Endothelial cell of umbilical vein (primary cell): ENCODE results near the gene EPO. TPM values are rescaled to one million over a fixed set of nuclear protein-coding genes. Genes with fewer than 3 reads are reported as not detected.
"Not testable (repeated sequence)": the region's sequence is repeated elsewhere in the genome, so short reads cannot be mapped to it uniquely, and the experiment has no call there.

Experiments
- BruUV-seq: library from RNA; stranded (reverse); fragments of 400-500 nt; replicated peaks from 2 replicates; lab custom pipeline; 2021; lab: Mats Ljungman, UMichigan
- CTCF ChIA-PET: fragments of 300-600, 350-600 bp; sonication (Branson Sonifier 250); formaldehyde crosslinking; loops from one replicate; lab custom pipeline; 2021; ENCODE audit warnings: antibody characterized with exemption, inconsistent platforms; lab: Charles Lee
- POLR2A ChIA-PET: fragments of 300-600, 350-600 bp; sonication (Branson Sonifier 250); formaldehyde crosslinking; loops from one replicate; lab custom pipeline; 2021; ENCODE audit warnings: antibody characterized with exemption, inconsistent platforms; lab: Charles Lee
- DNase-seq: peaks from one replicate; pipeline ENCODE4 v3.0.0-alpha.2; 2011; ENCODE audit warnings: low read depth, low spot score
- FAIRE-seq: peaks from 2 replicates; lab custom pipeline; 2011; peaks lifted over from hg19 to GRCh38; lab: Jason Lieb, UNC
- H2AFZ ChIP-seq: 2 replicates; pipeline ENCODE4 v1.6.0; 2012; ENCODE audit warnings: low read depth, low read length, control low read depth, inconsistent platforms
- H3K27ac ChIP-seq: 2 replicates; pipeline ENCODE4 v1.5.1; 2011; ENCODE audit warnings: low read depth, mild to moderate bottlenecking, control low read depth, low read length, moderate library complexity; ENCODE audit not compliant: insufficient read depth
- H3K27me3 ChIP-seq, 2 experiments: 2 replicates each; pipeline versions ENCODE4 v1.6.0 to v1.6.1; 2011; ENCODE audit warnings: low read length in 2 of 2, mixed read lengths in 1 of 2; ENCODE audit not compliant: control insufficient read depth in 2 of 2, insufficient read depth in 2 of 2
- H3K36me3 ChIP-seq, 2 experiments: 2 replicates in 1 of 2; 3 replicates in 1 of 2; pipeline ENCODE4 v1.5.1; 2011; ENCODE audit warnings: low read length in 2 of 2, mild to moderate bottlenecking in 1 of 2, moderate library complexity in 1 of 2; ENCODE audit not compliant: control insufficient read depth in 2 of 2, insufficient read depth in 2 of 2; ENCODE audit errors: extremely low read depth in 1 of 2
- H3K4me1 ChIP-seq: 3 replicates; pipeline ENCODE4 v1.5.1; 2011; ENCODE audit warnings: mild to moderate bottlenecking, low read length; ENCODE audit not compliant: control insufficient read depth, insufficient read depth; ENCODE audit errors: extremely low read depth
- H3K4me2 ChIP-seq: 2 replicates; pipeline ENCODE4 v1.6.1; 2011; ENCODE audit warnings: low read length, control low read depth, mixed read lengths; ENCODE audit not compliant: insufficient read depth
- H3K4me3 ChIP-seq, 3 experiments: fragments of 200-600 bp in 1 of 3; sonication (generic), shearing (Covaris generic) in 1 of 3; replicated peaks in 1 of 3; 2 replicates each; pipeline ENCODE4 v1.5.1; 2011 to 2016; ENCODE audit warnings: control low read depth in 3 of 3, low read length in 3 of 3, mild to moderate bottlenecking in 2 of 3, inconsistent platforms in 1 of 3, low read depth in 1 of 3, moderate library complexity in 1 of 3; ENCODE audit not compliant: insufficient read depth in 1 of 3
- H3K79me2 ChIP-seq: 2 replicates; pipeline ENCODE4 v1.6.0; 2012; ENCODE audit warnings: low read length, inconsistent platforms; ENCODE audit not compliant: control insufficient read depth, insufficient read depth
- H3K9ac ChIP-seq: replicated peaks from 2 replicates; pipeline ENCODE3; 2011; ENCODE audit warnings: low read length, control low read depth; ENCODE audit not compliant: insufficient read depth; ENCODE audit errors: extremely low read depth
- H3K9me1 ChIP-seq: replicated peaks from 3 replicates; pipeline ENCODE4 v1.6.0; 2011; ENCODE audit warnings: mild to moderate bottlenecking, low read length; ENCODE audit not compliant: control insufficient read depth, insufficient read depth; ENCODE audit errors: extremely low read depth
- H3K9me3 ChIP-seq: replicated peaks from 2 replicates; pipeline ENCODE4 v1.5.1; 2012; ENCODE audit warnings: low read length, inconsistent platforms; ENCODE audit not compliant: control insufficient read depth, insufficient read depth
- H4K20me1 ChIP-seq: replicated peaks from 2 replicates; pipeline ENCODE3; 2011; ENCODE audit warnings: mild to moderate bottlenecking, low read length; ENCODE audit not compliant: control insufficient read depth, insufficient read depth; ENCODE audit errors: extremely low read depth
- CTCF ChIP-seq, 2 donors: IDR thresholded peaks; 1 replicate in 1 of 2; 2 replicates in 1 of 2; pipeline ENCODE4 v1.5.1; 2011; ENCODE audit warnings: low read length in 2 of 2, mild to moderate bottlenecking in 2 of 2, moderate library complexity in 2 of 2, control low read depth in 1 of 2, inconsistent platforms in 1 of 2, low read depth in 1 of 2; ENCODE audit not compliant: insufficient read depth in 1 of 2; ENCODE audit errors: extremely low read depth in 1 of 2
- EZH2 ChIP-seq: IDR thresholded peaks from 2 replicates; pipeline ENCODE4 v1.6.1; 2012; ENCODE audit warnings: borderline replicate concordance, low read depth, mild to moderate bottlenecking, moderate library complexity, low read length, inconsistent platforms; ENCODE audit not compliant: severe bottlenecking
- FOS ChIP-seq: IDR thresholded peaks from 2 replicates; pipeline ENCODE4 v1.6.1; 2011; ENCODE audit warnings: mild to moderate bottlenecking, low read length, moderate library complexity, borderline replicate concordance; ENCODE audit not compliant: insufficient read depth
- GATA2 ChIP-seq: IDR thresholded peaks from 2 replicates; pipeline ENCODE4 v1.7.0; 2011; ENCODE audit warnings: low read depth, mild to moderate bottlenecking, moderate library complexity, mixed read lengths, low read length; ENCODE audit not compliant: insufficient read length, insufficient read depth
- JUN ChIP-seq: IDR thresholded peaks from 2 replicates; pipeline ENCODE4 v1.6.1; 2011; ENCODE audit warnings: borderline replicate concordance, low read depth; ENCODE audit not compliant: insufficient read length, insufficient read depth
- MAX ChIP-seq: IDR thresholded peaks from 2 replicates; pipeline ENCODE4 v1.6.1; 2011; ENCODE audit not compliant: insufficient read depth, insufficient read length
- MYC ChIP-seq: IDR thresholded peaks from one replicate; pipeline ENCODE4 v1.6.1; 2011; ENCODE audit warnings: mild to moderate bottlenecking, low read depth, low read length
- POLR2A ChIP-seq: IDR thresholded peaks from 2 replicates; pipeline ENCODE4 v1.6.1; 2012; ENCODE audit warnings: low read depth, mild to moderate bottlenecking, control low read depth, low read length
- POLR2AphosphoS5 ChIP-seq: IDR thresholded peaks from 2 replicates; pipeline ENCODE4 v1.6.1; 2012; ENCODE audit warnings: low read depth, mild to moderate bottlenecking, control low read depth, low read length, moderate library complexity; ENCODE audit not compliant: insufficient read depth
- dilution Hi-C: fragments of 300-500 bp; cut with MboI; formaldehyde crosslinking; loops from one replicate; pipeline ENCODE4 v1.15.0; 2019; ENCODE audit warnings: low sequenced_read_pairs; ENCODE audit not compliant: extremely low pct_ligation_motif_present
- intact Hi-C: fragments of 100-400 bp; cut with micrococcal nuclease; formaldehyde crosslinking; loops from one replicate; pipeline ENCODE4 v1.10.0; 2022
- polyA plus RNA-seq, 4 experiments: library from polyadenylated mRNA; depleted of rRNA in 3 of 4; stranded (reverse) in 3 of 4; unstranded in 1 of 4; fragments of >200 nt; gene quantifications; 2 replicates each; pipeline versions ENCODE4 v1.2.1 to v1.2.3, GENCODE V29; 2011 to 2012; ENCODE audit warnings: missing spikeins in 1 of 4
- total RNA-seq: library from RNA; stranded (reverse); gene quantifications from 2 replicates; pipeline ENCODE4 v1.2.3, GENCODE V29; 2021

Gene EPO
- total and polyA plus RNA-seq, 2 donors (not counting 3 experiments of a cell fraction or from before 2014, with no cell fraction given) = not detected

- dilution Hi-C loops (no loop called here), intact Hi-C loops (no loop called here)
- DNase-seq (no peak), FAIRE-seq (no peak)
- Histone ChIP-seq H3K79me2 (no peaks in the 10 kb centered on the region), H3K9ac (no peak overlapping the region), H3K36me3 (no peaks in the 10 kb centered on the region), H2AFZ (no peak overlapping the region), H3K4me3 (no peak overlapping the region), H3K4me1 (peaks cover 2% of the 10 kb centered on the region), H3K27me3 (peaks cover 0 to 11% of the 10 kb centered on the region in 2 experiments), H3K9me1 (no peaks in the 10 kb centered on the region), H4K20me1 (no peaks in the 10 kb centered on the region), H3K9me3 (no peaks in the 10 kb centered on the region), H3K27ac (no peak overlapping the region), H3K4me2 (no peak overlapping the region)
- no peak for TF ChIP-seq FOS
- no peak for TF ChIP-seq POLR2AphosphoS5
- no peak for TF ChIP-seq JUN
- no peak for TF ChIP-seq EZH2
- TF ChIP-seq GATA2 = no peak
- TF ChIP-seq CTCF (IDR thresholded peaks at IDR 0.05; ENCODE audit: extremely low read depth in 1 of 2, insufficient read depth in 1 of 2, low read depth in 1 of 2, low read length in 2 of 2) = no peak
- TF ChIP-seq MAX = no peak
- TF ChIP-seq MYC = no peak
- TF ChIP-seq POLR2A = no peak
- no TSS peak for BruUV-seq
- ChIA-PET POLR2A (no interaction called here), CTCF (interaction anchor here (0.9 kb wide), 1 partner anchor 196 kb away, joined by 5 read pairs; no protein-coding TSS in a partner anchor)
Observed at GRCh38 chr7:100699018-100699417, 21.2 kb upstream of the EPO start.

GRCh38 chr7:100701089-100701488, 19.2 kb upstream of the EPO start:
- H3K79me2 ChIP-seq, H3K9ac ChIP-seq, H3K27ac ChIP-seq, H3K36me3 ChIP-seq, H3K9me1 ChIP-seq, intact Hi-C loops, H4K20me1 ChIP-seq, H3K9me3 ChIP-seq, BruUV-seq, H2AFZ ChIP-seq, H3K4me1 ChIP-seq, H3K4me2 ChIP-seq, POLR2A ChIA-PET, FAIRE-seq, H3K4me3 ChIP-seq, DNase-seq: not testable (repeated sequence)
- H3K27me3 ChIP-seq = peaks cover 1 to 11% of the 10 kb centered on the region in 2 experiments
- dilution Hi-C loops = loop anchor here (25.0 kb wide), 1 partner anchor 136 kb away; the partner anchor contains the start of gene EPHB4
- CTCF ChIA-PET = interaction anchor here (1.6 to 2.0 kb wide), 2 partner anchors 24 to 31 kb away, joined by 3 to 5 read pairs; no protein-coding TSS in a partner anchor
